ENCODE data around the gene RITA1.

RITA1 gene

DNA sequence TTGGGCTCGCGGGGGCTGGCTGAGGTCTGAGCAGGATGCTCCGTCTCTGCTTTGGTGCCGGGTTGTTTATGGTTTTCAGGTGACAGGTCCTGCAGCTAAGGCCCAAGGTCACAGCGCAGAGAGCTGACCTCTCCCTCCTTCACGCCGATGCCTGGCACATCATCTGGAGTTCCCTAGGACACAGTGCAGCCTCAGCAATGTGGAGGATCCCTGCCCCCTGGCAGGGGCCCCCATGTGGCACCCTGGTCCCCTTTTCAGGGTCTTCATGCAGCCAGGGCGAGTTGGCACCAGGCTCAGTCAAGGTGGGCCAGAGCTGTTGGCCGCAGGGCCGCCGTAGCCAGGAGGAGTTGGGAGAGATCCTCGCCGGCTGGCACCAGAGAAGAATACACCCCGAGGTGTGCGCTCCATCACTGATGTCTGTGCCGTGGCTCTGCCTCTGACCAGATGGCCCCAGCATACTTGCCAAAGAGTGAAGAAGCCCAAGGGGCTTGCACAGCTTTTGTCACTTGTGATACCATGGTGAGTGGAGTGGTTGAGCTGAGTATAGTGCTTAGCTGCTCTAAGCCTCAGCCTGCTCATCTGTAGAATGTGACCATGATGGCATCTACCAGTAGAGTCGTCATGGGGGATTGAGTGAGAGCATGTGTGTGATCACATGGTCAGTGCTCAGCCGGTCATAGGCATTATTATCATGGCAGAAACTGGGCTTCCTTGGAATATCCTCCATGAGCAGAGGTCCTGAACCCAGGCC is 46.7 kb downstream of the RITA1 start:
- DNase-seq, result no peak

DNA sequence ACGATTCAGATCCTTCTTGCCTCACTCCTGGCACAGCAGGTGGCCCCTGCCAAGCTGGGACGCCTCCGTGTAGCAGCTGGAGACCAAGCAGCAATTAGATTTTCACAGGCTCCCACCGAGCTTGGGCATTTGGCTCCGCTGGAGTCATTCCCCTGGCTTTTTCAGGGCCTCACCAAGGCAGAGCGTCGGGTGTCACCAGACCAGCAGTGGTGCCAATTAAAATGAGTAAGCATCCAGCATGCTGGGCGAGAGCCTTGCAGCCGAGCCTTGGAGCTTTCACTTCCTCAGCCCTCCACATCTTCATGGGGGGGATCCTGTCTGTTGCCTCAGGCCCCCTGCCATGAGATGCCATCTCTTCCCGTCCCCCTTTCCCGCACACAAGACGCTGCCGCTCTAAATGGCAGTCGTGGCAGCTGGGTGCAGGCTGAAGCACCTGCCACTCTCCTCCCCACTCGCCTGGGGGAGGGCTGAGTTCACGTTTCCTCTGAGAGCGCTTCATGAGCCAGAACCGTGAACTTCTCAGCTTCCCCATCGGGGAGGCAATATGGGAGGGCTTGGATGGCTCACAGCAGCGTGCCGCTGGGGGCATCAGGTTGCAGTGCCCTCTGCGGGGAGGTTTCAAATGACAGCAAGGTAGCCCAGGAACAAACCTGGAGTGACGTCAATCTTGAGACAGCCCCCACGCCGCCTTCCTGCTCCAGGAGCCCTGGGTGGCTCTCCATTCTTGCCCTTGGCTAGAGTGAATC is 47.5 kb downstream of the RITA1 start:
- DNase-seq, result no peak

DNA sequence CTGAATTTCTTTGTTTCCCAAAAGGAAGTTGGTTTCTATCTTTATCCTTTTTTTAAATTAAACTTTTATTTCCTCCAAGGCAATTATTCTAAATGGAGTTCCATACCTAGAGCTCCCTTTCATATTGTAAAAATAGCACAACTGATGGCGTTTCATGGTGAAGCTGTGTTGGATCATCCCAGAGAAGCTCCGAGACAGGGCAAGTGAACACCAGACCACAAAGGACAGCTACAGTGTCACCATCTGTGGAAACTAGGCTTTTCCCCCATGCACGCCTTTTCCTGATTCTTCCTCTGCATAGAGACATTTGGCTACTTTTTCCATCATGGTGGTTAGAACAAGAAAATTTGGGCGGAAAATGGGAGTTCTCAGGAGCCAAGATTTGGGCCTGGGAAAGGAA is 48.4 kb downstream of the RITA1 start:
- no peak for DNase-seq

DNA sequence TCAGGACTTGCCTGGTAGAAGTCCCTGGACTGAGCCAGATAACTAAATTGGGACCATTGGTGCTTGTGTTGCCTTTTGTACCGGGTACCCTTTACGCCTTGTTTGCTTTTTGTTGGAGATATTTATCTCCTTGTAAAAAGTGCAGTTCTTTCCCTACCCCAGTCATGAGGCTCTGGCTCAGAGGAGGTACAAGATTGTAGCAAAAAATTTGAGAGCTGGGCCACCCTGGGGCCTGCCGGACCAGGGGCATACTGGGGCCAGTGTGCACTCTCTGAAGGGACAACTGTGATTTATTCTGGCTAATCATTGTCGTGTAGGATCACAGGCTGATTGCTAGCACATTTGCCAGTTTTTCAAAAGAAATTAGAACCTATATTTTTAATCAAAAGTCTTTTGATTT is 49.0 kb downstream of the RITA1 start:
- no peak for DNase-seq

GRCh38 chr12:113235976-113236375 is 50.5 kb downstream of the RITA1 start:
- no peak for DNase-seq

- DNase-seq, result no peak
These were observed 51.2 kb downstream of the RITA1 start for GRCh38 chr12:113236539-113237399.

DNA sequence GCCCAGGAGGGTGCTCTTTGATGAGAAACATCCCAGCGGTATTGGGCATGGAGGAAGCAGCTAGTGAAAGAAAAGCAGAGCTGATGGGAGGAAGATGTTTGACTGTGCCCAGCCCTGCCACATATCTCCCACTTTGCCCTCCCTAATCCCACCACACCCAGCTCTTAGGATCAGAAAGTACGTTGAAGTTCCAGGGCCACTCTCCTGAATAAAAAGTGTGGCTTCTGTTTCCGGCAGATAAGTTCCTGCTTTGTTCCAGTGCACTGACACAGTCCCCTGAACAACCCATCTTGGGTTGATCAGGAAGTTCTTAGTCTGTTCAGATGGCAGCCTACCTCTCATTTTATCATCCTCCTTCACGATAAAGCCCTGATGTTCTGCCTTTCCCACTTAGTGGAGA is 52.2 kb downstream of the RITA1 start:
- DNase-seq, result no peak

DNA sequence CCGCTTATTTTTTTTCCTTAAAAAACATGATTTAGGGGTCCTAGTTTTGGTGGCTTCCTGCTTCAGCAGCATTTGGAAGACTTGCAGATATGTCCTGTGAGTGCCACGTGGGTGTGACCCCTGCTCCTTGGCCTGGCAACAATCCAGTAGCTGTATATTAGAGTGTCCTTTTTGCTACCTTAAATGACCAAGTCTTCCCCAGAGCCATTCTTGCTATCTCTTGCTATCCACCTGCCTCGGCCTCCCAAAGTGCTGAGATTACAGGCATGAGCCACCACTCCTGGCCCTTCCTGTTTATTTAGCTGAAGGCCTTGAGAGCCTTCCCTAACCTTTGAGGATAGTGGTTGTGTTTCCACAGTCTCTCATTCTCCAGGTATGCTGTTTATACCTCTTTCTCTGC is 52.8 kb downstream of the RITA1 start:
- DNase-seq, result no peak

DNA sequence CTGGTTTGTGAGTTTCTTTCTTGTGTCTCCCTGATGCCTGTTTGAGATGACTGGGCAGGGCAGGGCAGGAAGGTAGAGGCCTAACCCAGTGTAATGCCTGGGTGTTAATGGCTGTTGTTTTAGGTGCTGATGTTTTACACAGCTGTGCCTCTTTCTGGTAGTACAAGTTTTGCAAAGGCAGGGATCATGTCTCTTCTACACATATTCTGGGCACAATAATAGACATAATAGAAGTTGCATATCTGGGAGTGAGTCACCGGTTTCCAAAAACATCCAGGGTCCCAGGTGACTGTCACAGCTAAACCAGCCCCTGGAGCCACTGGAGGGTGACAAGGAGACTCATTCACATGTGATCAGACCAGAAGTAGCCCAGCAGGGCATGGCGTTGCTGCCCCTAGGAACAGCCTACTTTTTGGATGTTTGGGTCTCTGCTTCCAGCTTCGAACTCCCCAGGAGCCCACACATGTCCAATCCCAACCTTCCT is 53.8 kb downstream of the RITA1 start:
- no peak for DNase-seq

DNA sequence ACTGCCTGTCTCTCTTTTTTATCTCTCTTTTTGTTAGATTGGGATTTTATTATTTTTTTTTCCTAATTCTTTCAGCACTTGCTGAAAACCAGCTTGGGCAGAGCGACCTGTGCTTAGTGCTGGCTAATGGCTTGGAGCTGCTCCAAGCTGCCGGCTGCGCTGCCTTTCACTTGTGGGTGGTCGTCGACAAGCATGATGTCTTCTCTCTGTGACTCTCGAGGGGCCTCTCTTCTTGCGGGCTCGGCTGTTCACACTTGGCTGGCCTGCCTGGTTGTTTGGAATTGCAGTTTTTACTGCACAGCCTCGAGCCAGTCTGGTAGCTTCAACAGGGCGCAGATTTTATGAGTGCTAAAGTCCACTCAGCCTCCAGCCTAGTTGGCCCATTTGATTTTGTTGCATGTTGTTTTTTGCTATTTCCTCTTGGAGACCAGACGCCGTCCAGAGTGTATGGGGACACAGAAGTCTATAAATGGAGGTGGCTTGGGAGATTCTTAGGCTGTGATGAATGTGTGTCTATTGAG is 54.4 kb downstream of the RITA1 start:
- no peak for DNase-seq

DNA sequence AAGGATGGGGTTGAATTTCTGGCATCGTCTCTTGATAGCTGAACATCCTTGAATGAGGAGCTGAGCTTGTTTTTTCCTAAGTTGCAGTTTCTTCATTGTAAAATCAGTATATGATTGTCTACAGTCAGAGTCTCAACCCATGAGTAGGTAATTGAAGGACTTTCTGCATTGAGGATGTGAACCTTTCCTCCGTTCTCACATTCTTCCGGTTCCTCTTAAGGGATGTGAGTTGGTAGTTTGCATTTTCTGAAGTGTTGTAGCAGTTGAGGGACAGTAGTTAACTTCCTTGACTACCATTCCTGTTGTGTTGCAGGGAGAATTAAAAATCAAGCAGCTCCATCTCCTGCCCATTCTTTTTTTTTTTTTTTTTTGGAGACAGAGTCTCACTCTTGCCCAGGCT is 54.9 kb downstream of the RITA1 start:
- no peak for DNase-seq

DNA sequence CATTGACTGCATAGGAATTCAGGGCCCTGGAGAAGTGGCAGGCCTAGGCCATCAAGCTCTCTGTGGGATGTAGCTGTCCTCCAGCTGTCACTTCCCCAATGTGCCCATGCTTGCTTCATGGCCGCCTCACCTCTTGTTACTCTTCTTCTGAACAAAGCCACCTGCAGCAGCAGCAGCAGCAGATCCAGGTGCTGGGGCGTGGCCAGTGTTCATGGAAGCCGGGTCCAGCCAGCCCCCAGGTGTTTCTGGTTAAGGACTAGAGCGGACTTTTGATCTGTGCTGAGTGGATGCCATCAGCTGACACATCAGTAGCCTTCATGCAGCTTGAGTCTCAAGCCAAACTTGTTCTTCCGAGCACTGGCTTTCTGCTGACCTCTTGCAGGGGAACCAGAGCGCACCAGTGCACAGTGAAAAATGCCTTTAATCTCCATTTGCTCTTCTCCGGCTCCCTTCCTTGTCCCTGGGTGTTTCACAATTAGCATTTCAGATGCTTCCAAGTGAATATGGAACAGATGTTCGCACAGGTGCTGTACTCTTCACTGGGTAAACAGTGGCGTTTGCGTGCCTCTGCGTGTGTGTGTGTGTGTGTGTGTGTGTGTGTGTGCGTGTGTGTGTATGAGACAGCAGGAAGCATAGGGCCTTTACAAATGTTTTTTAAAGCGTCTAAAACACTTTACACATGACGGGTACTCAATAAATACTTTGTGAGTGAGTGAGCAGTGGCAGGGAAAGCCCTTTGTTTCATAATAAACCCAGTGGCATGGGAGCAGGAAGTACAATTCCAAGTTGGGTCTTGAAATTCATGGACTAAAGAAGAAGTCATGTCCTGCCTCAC is 55.9 kb downstream of the RITA1 start:
- peak; percentile 74 for DNase-seq

Data from amniotic stem cell (primary cell).